Osteocyte (in vitro differentiated cells): ENCODE measurements around the gene MYRIP. TPM values are rescaled to one million over a fixed set of nuclear protein-coding genes. Genes with fewer than 3 reads are reported as not detected.
"Not testable (repeated sequence)": the region's sequence is repeated elsewhere in the genome, so short reads cannot be mapped to it uniquely, and the experiment has no call there.

ENCODE experiments used
- DNase-seq: peaks from one replicate; pipeline ENCODE4 v3.0.0; 2021; ENCODE audit warnings: mixed read lengths; ENCODE audit not compliant: unreplicated experiment; ENCODE audit errors: extremely low spot score
- H3K27ac Mint-ChIP-seq: one replicate; pipeline ENCODE4 v1.8.0; 2021; ENCODE audit warnings: mild to moderate bottlenecking, mixed read lengths; ENCODE audit not compliant: unreplicated experiment
- H3K27me3 Mint-ChIP-seq: one replicate; pipeline ENCODE4 v1.8.0; 2021; ENCODE audit warnings: mixed read lengths; ENCODE audit not compliant: unreplicated experiment
- H3K36me3 Mint-ChIP-seq: one replicate; pipeline ENCODE4 v1.8.0; 2021; ENCODE audit warnings: mixed read lengths; ENCODE audit not compliant: unreplicated experiment
- H3K4me1 Mint-ChIP-seq: one replicate; pipeline ENCODE4 v1.8.0; 2021; ENCODE audit warnings: mixed read lengths; ENCODE audit not compliant: unreplicated experiment
- H3K4me3 Mint-ChIP-seq: one replicate; pipeline ENCODE4 v1.8.0; 2021; ENCODE audit warnings: mild to moderate bottlenecking, moderate library complexity, mixed read lengths; ENCODE audit not compliant: unreplicated experiment
- H3K9me3 Mint-ChIP-seq: one replicate; pipeline ENCODE4 v1.8.0; 2021; ENCODE audit warnings: mixed read lengths; ENCODE audit not compliant: unreplicated experiment
- CTCF ChIP-seq: fragments of 200-600 bp; sonication (generic); IDR thresholded peaks from 2 replicates; pipeline ENCODE4 v1.5.0; 2021; ENCODE audit warnings: antibody characterized with exemption, mild to moderate bottlenecking, moderate library complexity
- total RNA-seq: library from RNA; stranded (reverse); gene quantifications from 2 replicates; pipeline ENCODE4 v1.2.1, GENCODE V29; 2021

MYRIP gene
- total RNA-seq, 1 donor from 2014 or later, result 0.62 TPM

GRCh38 chr3:40128166-40128565, 318.8 kb downstream of the MYRIP start:
- Mint-ChIP-seq H3K9me3 (peaks cover 13% of the 10 kb centered on the region), H3K27me3 (no peaks in the 10 kb centered on the region), H3K4me1 (no peaks in the 10 kb centered on the region), H3K4me3 (no peak overlapping the region), H3K27ac (no peak overlapping the region), H3K36me3 (no peaks in the 10 kb centered on the region)
- no peak for TF ChIP-seq CTCF
- no peak for DNase-seq

- no peak for DNase-seq
- H3K36me3 Mint-ChIP-seq, result no peaks in the 10 kb centered on the region
- H3K27ac Mint-ChIP-seq, result no peak overlapping the region
- H3K4me3 Mint-ChIP-seq, result no peak overlapping the region
- TF ChIP-seq CTCF, result no peak
- H3K27me3 Mint-ChIP-seq, result no peaks in the 10 kb centered on the region
- H3K4me1 Mint-ChIP-seq, result no peaks in the 10 kb centered on the region
- peaks cover 20% of the 10 kb centered on the region for H3K9me3 Mint-ChIP-seq
These were observed 320.1 kb downstream of the MYRIP start for GRCh38 chr3:40129510-40129909.

GRCh38 chr3:40129981-40130380, 320.6 kb downstream of the MYRIP start:
- DNase-seq, result no peak
- TF ChIP-seq CTCF, result no peak
- H3K27me3 Mint-ChIP-seq, result no peaks in the 10 kb centered on the region
- H3K4me3 Mint-ChIP-seq, result no peak overlapping the region
- peaks cover 20% of the 10 kb centered on the region for H3K9me3 Mint-ChIP-seq
- no peak overlapping the region for H3K27ac Mint-ChIP-seq
- no peaks in the 10 kb centered on the region for H3K36me3 Mint-ChIP-seq
- no peaks in the 10 kb centered on the region for H3K4me1 Mint-ChIP-seq

- Mint-ChIP-seq H3K4me3 (no peak overlapping the region), H3K36me3 (no peaks in the 10 kb centered on the region), H3K4me1 (no peaks in the 10 kb centered on the region), H3K9me3 (peaks cover 20% of the 10 kb centered on the region), H3K27ac (no peak overlapping the region), H3K27me3 (no peaks in the 10 kb centered on the region)
- DNase-seq, result no peak
- TF ChIP-seq CTCF, result no peak
These were observed 321.3 kb downstream of the MYRIP start for GRCh38 chr3:40130721-40131120.

- H3K36me3 Mint-ChIP-seq, H3K27ac Mint-ChIP-seq, H3K27me3 Mint-ChIP-seq, H3K4me3 Mint-ChIP-seq, H3K4me1 Mint-ChIP-seq, DNase-seq: not testable (repeated sequence)
- H3K9me3 Mint-ChIP-seq, result peaks cover 20% of the 10 kb centered on the region
These were observed 324.6 kb downstream of the MYRIP start for GRCh38 chr3:40133886-40134575.
